ENCODE data around the gene LRP1.
A peak's percentile ranks its signal among the peaks of the same experiment; 100 is the strongest.

Gene LRP1

DNA sequence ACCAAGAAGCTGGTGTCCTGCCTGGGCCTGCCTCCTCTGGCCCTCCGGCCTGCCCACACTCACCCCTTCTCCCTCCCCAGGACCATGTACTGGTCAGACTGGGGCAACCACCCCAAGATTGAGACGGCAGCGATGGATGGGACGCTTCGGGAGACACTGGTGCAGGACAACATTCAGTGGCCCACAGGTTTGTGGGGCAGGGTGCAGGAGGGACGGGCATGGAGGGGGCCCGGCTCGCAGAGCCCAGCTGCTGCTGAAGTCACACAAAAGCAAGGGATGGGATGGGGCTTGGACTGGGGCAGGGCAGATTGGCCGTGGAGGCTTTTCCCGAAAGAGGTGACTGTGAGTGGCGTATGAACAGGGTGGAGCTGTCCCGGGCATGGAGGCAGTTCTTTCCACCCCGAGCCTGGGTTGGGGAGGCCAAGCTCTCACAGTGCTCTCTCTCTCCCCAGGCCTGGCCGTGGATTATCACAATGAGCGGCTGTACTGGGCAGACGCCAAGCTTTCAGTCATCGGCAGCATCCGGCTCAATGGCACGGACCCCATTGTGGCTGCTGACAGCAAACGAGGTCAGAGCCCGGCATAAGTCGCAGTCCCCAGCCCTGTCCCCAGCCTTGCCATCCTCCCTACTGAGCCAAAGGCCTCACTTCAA lies 80.5 kb downstream of the LRP1 start:
- DNase-seq (ENCODE audit: low read depth in 2 of 3, low spot score in 2 of 3), result no peak

DNA sequence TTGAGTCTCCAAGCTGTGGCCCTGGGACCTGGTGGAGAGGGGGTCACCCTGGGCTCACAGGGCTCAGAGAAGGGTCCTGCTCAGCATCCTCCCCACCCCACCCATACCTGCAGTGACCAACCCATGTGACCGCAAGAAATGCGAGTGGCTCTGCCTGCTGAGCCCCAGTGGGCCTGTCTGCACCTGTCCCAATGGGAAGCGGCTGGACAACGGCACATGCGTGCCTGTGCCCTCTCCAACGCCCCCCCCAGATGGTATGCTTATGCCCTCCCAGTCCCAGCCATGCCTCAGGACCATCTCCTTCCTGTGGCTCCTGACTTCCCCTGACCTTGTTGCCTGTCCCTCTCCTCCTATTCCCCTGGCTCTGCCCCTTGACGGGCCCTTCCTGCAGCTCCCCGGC lies 81.6 kb downstream of the LRP1 start:
- no peak for DNase-seq (ENCODE audit: low read depth in 2 of 3, low spot score in 2 of 3)

DNA sequence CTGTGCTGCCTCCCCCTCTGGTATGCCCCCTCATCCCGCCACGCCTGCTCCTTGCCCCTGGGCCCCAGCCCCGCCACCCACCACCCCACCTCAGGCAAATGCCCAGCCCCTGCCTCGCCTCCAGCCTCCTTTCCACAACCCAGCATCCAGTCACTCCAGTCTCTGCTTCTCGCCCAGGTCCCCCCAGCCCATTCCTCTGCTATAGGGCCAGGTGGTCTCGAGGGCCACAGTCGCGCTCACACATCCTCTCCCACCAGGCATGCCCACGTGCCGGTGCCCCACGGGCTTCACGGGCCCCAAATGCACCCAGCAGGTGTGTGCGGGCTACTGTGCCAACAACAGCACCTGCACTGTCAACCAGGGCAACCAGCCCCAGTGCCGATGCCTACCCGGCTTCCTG lies 82.2 kb downstream of the LRP1 start:
- DNase-seq (ENCODE audit: low read depth in 2 of 3, low spot score in 2 of 3), result no peak

- no peak for DNase-seq (ENCODE audit: low read depth in 2 of 3, low spot score in 2 of 3)
Observed at GRCh38 chr12:57210926-57211692, 82.8 kb downstream of the LRP1 start.

DNA sequence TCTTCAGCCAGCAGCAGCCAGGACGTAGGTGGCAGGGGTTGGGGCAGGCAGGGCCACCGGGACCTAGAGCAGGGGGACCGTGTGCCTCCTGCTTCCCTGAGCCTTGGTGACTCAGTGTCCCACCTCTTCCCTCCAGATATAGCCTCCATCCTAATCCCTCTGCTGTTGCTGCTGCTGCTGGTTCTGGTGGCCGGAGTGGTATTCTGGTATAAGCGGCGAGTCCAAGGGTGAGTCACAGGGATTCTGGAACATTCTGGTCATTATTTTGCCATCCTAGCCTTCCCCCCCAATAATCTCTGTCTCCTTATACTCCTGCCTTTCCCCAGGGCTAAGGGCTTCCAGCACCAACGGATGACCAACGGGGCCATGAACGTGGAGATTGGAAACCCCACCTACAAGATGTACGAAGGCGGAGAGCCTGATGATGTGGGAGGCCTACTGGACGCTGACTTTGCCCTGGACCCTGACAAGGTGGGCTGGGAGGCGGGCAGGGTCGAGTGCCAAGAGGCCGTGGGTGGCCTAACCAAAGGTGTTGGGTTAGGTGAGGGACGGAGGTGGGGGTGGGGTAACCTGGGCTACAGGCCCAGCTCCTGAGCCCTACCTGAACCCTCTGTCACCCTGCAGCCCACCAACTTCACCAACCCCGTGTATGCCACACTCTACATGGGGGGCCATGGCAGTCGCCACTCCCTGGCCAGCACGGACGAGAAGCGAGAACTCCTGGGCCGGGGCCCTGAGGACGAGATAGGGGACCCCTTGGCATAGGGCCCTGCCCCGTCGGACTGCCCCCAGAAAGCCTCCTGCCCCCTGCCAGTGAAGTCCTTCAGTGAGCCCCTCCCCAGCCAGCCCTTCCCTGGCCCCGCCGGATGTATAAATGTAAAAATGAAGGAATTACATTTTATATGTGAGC lies 83.8 kb downstream of the LRP1 start:
- no peak for DNase-seq (ENCODE audit: low read depth in 2 of 3, low spot score in 2 of 3)

GRCh38 chr12:57212701-57213057 lies 84.4 kb downstream of the LRP1 start:
- DNase-seq (ENCODE audit: low read depth in 2 of 3, low spot score in 2 of 3), result no peak

- peak in 2 of 3 experiments; percentile 56 to 74 for DNase-seq (ENCODE audit: low read depth in 2 of 3, low spot score in 2 of 3)
Observed at GRCh38 chr12:57213058-57213715, 84.9 kb downstream of the LRP1 start.

- no peak for DNase-seq (ENCODE audit: low read depth in 2 of 3, low spot score in 2 of 3)
Observed at GRCh38 chr12:57213763-57214397, 85.6 kb downstream of the LRP1 start.

- no peak for DNase-seq (ENCODE audit: low read depth in 2 of 3, low spot score in 2 of 3)
Observed at GRCh38 chr12:57214398-57214781, 86.1 kb downstream of the LRP1 start.

DNA sequence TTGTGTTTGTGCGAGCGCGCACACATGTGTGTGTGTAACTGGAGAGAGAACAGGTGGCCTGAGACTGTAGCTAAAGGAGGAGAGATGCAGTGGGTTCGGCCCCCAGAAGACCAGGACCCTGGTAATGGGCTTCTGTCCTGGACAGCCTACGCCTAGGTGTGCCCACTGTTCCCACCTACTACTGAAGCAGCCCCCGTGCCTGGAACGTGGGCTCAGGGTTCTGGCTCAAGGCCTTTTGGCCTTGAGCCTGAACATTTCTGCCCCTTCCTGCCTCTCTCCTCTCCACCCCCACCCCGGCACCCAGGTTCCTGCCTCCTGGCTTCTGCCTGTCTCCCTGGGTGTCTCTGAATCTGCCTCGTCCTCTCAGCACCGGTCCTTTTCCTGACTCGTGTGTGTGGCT lies 86.8 kb downstream of the LRP1 start:
- no peak for DNase-seq (ENCODE audit: low read depth in 2 of 3, low spot score in 2 of 3)

GRCh38 chr12:57215668-57216013 lies 87.4 kb downstream of the LRP1 start:
- no peak for DNase-seq (ENCODE audit: low read depth in 2 of 3, low spot score in 2 of 3)

GRCh38 chr12:57216014-57216911 lies 88.0 kb downstream of the LRP1 start, which contains the start of gene NXPH4:
Gene NXPH4 (plus strand): TSS chr12:57216794. CDS start chr12:57216970, 176 bp downstream.
- DNase-seq (ENCODE audit: low read depth in 2 of 3, low spot score in 2 of 3), result no peak

DNA sequence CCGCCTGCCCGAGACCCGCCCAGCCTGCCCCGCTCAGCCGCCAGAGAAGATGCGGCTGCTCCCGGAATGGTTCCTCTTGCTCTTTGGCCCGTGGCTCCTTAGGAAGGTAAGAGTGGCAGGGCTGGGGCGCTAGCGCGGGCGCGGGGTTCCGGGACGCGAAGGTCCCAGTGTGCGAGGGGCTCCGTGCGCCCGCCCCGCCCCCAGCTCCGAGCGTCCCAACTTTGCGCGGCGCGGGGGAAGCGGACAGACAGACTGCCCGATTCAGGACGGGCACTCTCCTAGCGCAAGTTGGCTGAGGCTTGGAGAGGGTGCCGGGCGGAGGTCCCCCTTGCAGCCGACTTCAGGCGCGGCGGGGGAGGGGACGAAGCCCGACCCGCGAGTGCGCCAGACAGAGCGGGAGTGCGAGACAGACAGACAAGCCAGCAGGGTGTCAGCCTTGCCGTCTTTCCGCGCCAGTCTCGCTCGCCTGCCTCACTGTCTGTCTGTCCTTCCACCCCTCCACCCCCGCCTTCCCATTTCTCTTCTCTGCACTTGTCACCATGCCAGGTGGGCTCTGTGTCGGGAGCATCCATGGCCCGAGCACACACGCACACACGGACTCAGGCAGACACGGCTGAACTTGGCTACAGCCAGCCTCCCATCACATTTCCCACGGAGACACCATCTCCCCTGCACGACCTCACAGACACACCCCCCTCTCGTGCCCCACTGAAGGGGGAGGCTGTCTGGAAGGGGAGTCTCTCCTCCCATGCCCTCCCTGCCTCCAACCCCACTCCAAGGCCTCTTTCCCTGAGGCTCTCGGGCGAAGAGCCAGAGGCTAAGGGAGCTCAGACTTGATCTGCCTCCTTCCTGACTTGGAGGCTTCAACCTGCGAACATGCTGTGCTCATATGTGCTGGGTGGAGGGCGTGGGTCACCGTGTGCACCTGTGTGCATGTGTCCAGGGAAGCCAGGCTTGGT lies 88.9 kb downstream of the LRP1 start:
- DNase-seq (ENCODE audit: low read depth in 2 of 3, low spot score in 2 of 3), result no peak

DNA sequence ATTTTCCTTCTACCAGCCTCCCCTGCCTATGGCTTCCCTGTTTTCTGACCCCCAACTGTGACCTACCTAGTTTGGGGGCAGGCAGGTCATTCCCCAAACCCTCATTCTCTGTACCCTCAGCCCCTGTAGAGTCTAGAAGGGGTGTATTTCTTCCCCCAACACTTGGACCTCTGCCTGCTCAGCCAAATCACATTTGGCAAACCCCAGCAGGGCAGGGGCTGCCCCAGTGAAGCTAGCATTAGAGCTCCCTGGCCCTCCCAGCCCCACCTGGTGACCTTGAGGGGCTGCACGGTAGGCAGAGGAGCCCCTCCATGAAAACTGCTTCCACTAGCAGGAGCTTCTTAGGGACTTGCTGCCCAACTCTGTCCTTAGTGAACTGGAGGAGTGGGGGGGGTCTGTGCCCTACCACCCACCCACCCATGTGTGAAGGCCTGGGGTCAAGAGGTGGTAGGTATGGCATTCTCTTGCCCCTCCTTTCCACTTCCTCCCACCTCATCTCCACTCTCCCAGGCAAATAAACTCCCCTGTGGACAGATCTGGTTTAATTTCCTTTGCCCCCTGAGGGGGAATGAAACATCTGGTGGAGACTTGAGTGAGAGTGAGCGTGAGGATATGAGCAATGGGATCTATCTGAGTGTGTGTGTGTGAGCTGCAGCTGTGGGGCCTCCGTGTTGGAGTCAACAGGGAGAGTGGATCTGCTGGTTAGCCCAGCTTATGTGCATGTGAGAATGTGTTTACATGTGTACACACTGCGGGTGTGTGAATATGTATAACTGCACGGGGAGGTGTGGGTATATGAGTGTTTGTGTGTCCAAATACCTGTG lies 90.0 kb downstream of the LRP1 start:
- no peak for DNase-seq (ENCODE audit: low read depth in 2 of 3, low spot score in 2 of 3)

DNA sequence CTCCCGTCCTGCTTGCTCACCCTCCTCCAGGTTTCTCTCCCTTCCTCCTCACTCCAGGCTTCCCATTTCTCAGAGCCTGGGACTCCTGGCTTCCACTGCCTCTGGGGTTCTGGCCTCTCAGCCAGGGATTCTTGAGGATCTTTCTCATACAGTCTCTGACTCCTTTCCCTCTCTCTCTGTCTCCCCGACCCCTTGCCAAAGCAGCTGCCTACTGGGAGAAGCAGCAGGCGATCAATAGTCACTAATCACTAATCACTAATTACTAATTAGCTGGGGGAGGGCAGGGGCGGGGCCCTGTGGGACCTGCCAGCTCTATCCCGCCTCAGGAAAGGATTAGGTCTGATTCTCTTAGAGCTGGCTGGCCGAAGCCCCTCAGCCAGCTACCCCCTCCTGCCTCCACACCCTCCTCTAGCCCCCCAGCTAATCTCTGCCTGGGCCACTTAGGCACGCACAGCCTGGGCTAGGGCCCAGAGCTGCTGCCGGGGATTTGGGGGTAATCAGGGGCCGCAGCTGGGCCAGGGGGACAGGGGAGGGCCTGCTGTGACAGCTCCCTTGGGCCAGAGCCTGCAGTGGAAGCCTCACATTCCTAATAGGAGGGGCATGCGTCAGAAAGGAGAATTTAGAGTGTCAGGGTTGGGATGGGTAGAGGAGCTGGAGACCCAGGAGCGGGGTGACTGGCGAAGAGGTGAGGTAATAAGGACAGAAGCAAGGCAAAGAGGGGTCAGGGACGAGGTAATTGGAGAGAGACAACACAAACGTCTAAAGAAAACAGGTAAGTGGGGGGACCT lies 91.1 kb downstream of the LRP1 start:
- no peak for DNase-seq (ENCODE audit: low read depth in 2 of 3, low spot score in 2 of 3)

DNA sequence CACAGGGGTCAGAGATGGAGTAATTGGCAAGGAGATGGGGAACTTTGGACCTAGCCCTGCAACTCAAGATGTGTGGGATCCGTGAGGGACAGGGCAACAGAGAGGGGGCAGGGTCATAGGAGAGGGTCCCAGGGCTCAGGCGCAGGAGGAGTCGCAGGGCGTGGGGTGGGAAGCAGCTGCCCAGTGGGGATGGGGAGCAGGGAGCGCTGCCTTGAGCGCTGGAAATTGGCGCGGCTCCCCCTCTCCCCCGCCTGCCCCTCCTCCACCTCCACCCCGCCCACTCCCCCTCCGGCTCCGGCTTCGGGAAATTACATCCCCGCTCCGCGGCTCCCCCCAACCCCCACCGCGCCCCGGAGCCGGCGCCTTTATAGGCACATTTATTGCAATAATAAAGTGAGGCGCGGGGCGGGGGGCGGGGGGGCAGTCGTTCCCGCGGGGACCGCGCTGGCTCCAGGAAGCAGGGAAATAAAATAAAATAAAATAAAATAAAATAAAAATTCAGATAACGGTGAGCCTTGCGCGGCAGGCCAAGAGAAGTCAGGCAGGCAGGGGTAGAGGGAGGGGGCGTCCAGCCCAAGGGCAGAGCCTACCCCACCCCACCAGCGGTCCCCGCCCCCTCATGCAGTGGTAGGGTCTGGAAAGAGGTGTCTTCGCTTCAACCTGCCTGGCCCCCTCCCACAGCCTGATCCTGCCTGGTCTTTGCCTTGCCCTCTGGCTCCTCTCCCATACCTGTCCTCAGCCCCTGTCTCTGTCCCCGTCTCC lies 91.9 kb downstream of the LRP1 start:
- DNase-seq (ENCODE audit: low read depth in 2 of 3, low spot score in 2 of 3), result no peak
